ENCODE measurements around the gene RAB11FIP4.

Gene RAB11FIP4

GRCh38 chr17:31525801-31526549, 134.5 kb downstream of the RAB11FIP4 start:
- H3K27ac ChIP-seq, result peak overlapping the region; percentile 32; the same call in 1 of the 2 replicates
- peak; percentile 59 for TF ChIP-seq CTCF (conservative IDR thresholded peaks at IDR 0.05)

DNA sequence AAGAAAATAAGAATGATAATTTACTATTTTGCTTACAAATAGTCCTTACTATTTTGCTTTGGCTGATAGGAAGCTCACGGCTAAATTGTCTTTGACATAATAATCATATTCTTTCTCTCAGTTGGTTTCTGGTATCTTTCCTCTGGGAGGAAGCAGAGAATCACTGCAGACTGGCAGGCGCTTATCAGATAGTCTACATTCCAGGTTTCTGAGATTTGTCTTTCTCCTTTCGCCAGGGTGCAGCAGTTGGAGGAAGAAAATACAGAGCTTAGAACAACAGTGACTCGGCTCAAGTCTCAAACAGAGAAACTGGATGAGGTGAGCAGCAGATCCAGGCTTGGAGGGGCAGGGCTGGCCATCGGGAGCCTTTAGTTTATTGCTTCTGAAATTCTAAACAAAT, 136.1 kb downstream of the RAB11FIP4 start:
- peak overlapping the region; percentile 32 for H3K27ac ChIP-seq
- 0 out of 2 replicates have a peak, but pooled peaks have one; percentile 19 for TF ChIP-seq CTCF (conservative IDR thresholded peaks at IDR 0.05)

DNA sequence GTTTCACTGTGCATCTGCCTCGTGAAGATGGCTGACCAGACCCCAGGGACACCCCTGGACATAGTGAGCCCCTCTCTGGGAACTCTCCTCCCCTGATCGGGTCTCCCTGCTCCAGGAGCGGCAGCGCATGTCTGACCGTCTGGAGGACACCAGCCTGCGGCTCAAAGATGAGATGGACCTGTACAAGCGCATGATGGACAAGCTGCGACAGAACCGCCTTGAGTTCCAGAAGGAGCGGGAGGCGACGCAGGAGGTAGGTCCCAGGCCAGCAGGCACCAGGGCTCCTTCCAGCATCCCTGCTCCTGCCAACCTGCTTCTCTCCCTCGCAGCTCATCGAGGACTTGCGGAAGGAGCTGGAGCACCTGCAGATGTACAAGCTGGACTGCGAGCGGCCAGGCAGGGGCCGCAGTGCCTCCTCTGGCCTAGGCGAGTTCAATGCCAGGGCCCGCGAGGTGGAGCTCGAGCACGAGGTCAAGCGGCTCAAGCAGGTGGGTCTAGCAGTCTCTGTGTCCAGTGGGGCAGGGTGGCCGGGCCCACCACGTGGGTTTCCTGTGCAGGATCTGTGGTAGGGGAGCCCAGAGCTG, 136.9 kb downstream of the RAB11FIP4 start:
- H3K27ac ChIP-seq, result peak overlapping the region; percentile 32; the same call in 1 of the 2 replicates
- no peak for TF ChIP-seq CTCF (conservative IDR thresholded peaks at IDR 0.05)

GRCh38 chr17:31529841-31530251, 138.4 kb downstream of the RAB11FIP4 start:
- no peak overlapping the region for H3K27ac ChIP-seq
- no peak for TF ChIP-seq CTCF (conservative IDR thresholded peaks at IDR 0.05)

- H3K27ac ChIP-seq, result no peak overlapping the region
- no peak for TF ChIP-seq CTCF (conservative IDR thresholded peaks at IDR 0.05)
These were observed 139.0 kb downstream of the RAB11FIP4 start for GRCh38 chr17:31530391-31530985.

DNA sequence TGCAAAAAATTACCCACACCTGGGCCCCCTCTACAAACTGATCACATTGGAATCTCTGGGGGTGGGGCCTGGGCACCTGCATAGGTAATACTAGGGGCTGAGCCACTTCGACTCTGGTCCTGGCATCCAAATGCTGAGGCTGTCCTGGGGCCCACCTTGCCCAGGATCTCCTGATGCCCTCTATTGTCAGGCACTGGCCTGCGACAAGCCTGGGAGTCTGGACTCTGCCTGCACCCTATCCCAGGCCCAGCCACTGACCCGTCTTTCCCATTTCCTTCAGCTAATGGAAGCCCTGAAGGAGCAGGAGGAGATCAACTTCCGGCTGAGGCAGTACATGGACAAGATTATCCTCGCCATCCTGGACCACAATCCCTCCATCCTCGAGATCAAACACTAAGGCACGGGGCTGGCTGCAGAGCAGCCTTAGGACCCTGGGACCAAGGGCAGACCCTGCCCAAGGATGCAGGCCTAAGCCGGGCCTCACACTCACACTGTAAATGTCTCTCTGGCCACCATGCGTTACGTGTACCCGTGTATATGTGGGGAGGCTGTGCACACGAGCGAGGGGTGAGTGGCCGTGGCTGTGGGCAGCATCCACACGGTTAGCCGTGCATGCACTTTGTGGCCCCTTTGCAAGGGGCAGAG, 140.0 kb downstream of the RAB11FIP4 start:
- no peak overlapping the region for H3K27ac ChIP-seq
- TF ChIP-seq CTCF (conservative IDR thresholded peaks at IDR 0.05), result no peak

DNA sequence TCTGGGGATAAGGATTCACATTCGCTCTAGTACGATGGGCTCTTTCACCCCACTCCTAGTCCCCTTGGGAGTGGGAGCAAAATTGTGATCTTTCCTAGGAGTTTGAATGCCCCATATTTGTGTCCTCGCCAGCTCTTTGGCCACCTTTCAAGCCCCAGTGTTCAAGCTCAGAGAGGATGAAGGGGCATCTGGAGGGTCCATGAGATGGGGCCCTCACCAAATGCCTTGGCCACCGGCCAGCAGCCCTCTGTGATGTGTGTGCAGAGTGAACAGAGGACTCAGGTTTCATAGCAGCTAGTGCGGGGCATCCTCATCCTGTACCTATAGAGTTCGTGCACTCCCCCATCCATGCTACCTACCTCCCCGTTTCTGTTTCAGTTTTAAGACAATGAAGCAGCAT, 140.6 kb downstream of the RAB11FIP4 start:
- no peak overlapping the region for H3K27ac ChIP-seq
- no peak for TF ChIP-seq CTCF (conservative IDR thresholded peaks at IDR 0.05)
